Daoy (cell line): ENCODE results near the gene MYO10. TPM values are rescaled to one million over a fixed set of nuclear protein-coding genes. Genes with fewer than 3 reads are reported as not detected.
"Not testable (repeated sequence)": the region's sequence is repeated elsewhere in the genome, so short reads cannot be mapped to it uniquely, and the experiment has no call there.

ENCODE experiments used
- DNase-seq: peaks from one replicate; pipeline ENCODE4 v3.0.0-alpha.2; 2015; ENCODE audit warnings: low read depth
- total RNA-seq: library from RNA; depleted of rRNA; stranded (reverse); fragments of >200 nt; shearing (Covaris generic); gene quantifications from 2 replicates; pipeline ENCODE4 v1.2.3, GENCODE V29; 2014

The MYO10 gene
- total RNA-seq, 1 experiment from 2014 or later = 42.9 TPM

DNA sequence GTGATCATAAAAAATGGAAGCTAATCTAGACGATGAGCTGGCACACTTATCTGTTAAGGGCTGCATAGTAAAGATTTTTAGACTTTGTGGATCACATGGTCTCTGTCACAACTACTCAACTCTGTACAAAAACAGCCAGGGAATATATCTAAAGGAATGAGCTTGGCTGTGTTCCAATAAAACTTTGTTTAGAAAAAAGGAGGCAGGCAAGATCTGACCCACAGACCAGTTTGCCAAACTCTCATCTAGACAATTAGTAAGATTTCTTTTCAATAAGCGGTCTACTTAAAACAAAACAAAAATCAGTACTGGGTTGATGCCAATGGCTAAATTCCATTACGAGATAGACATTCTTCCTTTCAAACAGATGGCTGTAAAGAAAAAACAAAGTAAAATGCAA lies 266.3 kb downstream of the MYO10 start:
- DNase-seq = no peak

DNA sequence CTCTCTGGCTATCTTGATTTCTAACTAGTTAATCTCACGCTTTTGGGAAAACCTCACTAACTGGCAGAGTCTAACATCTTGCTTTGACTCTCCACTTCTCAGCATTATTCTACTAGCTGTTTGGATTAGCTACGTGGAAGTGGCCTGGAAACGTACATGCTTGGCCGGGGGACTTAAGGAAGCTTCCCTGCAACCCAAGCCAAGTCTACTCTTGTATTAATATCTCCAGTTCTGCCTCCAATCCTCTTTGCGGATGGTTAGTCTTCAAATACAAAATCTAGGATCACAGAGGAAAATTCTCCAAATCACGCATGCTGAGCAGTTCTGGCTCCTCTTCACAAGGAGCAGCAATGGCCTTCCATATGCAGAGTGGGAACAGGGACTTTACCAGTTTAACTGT lies 267.5 kb downstream of the MYO10 start:
- no peak for DNase-seq

DNA sequence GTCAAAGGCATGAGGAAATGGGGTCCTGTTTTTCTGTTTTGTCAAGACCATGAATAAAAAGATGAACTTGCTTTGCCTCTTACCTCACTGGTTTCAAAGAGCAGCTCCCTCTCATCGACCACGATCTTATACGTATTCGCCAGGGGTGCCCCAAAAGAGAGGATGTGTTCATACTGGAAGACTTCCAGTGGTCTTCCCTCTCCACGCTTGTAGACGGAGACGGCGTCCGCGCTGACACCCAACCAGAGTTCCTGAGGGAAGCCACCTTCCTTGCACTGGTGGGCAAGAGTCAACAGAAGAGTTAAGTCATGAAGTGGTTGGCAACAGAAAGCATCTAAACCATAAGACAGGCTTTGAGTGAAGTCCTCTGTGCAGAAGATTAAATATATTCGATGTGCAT lies 267.9 kb downstream of the MYO10 start:
- no peak for DNase-seq

DNA sequence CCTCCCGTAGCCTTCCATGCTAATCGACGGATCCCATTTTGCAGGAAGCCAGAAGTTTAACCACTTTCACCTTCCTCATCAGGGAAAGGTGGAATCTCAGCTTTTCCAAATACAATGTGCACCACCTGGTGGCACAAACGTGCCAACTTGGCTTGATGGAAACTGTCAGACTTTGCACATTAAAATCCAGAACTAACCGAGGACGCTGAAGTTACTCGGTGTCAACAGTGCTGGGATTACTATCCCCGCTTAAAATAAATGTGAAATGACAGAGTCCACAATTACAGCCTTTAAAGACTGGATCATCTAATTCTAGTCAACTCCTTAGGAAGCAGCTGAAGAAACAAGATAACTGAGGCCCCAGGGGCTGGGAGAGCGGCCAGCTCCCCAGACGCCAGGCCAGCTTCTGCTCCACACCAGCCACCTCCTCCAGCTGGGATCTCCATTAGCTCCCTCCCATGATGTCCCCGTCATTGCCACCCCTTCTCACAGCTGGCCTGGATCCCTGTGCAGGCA lies 269.1 kb downstream of the MYO10 start:
- DNase-seq = no peak

DNA sequence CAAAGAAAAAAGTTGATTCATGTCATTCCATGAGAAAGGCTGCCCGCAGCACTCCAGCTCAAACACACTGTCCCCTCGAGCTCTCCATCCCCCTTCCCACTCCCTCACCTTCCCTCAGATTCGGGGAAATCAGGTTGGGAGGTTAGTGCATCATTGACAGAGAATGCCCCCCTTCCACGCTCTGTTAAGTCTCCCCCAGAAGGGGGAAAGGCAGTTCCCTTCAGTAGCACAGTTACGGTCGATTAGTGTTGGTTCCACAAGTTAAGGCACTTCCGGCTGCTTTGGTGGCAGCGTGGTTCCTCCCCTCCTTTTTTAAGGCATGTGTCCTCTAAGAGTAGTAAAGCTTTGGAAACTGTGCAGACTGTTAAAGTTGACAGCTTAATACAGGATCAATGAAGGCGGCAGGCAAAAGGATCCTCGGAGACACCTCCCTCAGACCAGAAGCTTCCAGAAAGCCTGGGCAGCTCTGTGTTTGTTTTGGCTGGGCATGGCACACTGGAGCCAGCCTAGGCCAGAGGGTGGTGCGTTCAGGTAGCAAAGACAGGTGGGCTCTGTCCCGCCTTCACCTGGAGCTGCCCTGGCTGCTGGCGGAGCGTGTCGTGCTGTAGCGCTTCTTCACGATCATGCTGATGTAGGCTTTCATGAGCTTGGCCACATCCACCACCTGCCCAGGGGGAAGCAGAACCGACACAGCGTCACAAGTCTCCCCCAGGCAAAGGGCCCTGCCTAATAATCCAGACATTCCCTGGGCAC lies 269.8 kb downstream of the MYO10 start:
- no peak for DNase-seq

DNA sequence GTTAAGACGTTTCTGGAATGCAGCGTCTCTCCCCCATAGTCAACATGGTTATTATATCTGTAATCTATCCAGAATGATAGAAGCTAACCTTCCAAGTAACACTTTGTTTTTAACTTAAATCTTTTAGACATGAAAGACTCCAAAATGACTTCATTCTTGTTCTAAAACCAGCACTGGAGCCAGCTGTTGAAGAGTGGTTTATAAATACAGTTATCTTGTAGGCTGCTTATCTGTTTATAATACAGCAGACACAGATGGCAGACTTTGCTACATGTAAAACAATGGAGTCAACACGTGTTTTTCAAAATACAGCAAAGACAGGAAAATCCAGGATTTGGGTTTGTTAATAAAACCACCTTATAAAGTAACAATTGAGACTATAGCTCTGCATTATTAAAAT lies 270.5 kb downstream of the MYO10 start:
- no peak for DNase-seq

DNA sequence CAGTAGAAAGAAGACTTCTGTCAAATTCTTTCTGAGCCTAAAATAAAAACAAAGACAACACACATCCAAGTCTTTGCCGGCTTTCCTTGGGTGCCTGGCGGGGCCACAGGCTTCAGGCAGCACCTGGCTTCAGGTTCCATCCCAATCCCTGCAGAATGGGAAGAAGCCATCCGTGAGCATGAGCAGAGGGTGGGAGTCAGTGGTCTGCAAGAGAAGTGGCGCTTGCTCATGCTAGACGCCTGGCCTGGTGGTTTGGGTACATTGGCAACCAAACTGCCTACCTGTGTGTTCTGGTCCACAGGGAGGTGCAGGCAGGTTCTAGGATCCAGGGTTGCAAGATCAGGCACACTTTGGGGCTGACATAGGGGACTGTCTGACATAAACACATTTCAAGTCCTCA lies 271.7 kb downstream of the MYO10 start:
- no peak for DNase-seq

DNA sequence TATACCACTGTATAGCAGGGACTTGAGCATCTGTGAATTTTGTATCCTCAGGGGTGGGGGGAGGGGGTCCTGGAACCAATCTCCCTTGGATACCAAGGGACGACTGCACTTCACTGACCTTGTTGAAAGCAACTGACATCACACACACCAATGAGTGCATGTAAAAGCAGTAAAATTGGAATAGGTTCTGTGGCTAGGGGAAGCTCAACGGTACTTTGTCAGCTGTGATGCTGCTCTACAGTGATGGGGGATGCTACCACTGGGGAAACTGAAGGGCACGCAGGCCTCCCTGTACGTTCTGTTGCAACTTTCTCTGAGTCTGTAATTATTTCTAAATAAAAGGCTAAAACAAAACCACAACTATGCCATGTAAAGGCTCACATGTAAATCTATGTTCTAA lies 272.2 kb downstream of the MYO10 start:
- no peak for DNase-seq

DNA sequence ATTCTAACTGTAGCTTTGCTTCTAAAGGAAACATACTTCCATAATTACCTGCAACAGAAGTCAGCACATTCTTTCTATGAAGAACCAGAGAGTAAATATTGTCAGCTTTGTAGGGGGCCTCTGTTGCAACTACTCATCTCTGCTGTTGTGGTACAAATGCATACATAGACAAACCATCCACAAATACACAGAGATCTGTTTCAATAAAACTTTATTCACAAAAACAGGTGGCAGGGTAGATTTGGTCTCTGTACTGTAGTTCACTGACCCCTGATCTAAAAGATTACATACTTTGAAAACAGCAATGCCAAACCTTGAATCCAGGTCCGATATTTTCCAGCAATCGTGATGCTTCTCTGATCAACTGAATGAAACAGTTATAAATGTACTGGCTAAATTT lies 274.4 kb downstream of the MYO10 start:
- DNase-seq = no peak

DNA sequence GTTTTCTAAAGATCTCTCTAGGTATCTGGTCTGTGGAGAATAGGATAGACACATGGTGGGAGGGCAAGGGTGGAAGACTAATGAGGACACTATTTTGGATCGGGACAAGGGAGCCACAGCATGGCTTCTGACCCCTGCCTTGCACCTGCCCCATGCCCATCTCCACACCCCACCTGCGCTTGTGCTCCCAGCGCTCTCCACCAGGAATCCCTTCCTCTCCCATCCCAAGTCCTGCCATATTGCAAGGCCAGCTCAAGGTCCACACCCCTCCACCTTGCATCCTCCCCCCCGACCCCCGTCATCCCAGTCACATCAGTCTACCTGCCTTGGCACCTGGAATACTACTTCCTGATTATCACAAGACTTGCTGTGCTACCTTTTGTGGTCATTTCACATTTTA lies 275.1 kb downstream of the MYO10 start:
- DNase-seq = no peak

DNA sequence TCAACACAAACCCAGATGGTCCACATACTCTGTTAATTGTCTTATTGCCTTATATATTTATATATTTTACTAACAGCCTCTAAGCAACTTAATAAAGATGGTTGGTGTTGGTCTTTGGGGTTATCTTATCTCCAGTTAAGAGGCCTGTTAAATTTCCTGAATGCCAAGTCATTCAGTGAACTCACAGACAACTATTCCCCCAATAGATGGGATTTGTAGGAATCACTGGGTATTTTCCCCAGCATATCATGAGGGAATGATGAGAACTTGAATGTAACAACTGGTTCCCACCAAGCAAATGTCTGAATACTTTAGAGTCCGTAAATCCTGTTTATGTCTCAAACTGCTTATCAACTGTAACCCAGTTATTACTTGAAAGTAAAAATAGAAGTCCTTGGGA lies 276.6 kb downstream of the MYO10 start:
- no peak for DNase-seq

DNA sequence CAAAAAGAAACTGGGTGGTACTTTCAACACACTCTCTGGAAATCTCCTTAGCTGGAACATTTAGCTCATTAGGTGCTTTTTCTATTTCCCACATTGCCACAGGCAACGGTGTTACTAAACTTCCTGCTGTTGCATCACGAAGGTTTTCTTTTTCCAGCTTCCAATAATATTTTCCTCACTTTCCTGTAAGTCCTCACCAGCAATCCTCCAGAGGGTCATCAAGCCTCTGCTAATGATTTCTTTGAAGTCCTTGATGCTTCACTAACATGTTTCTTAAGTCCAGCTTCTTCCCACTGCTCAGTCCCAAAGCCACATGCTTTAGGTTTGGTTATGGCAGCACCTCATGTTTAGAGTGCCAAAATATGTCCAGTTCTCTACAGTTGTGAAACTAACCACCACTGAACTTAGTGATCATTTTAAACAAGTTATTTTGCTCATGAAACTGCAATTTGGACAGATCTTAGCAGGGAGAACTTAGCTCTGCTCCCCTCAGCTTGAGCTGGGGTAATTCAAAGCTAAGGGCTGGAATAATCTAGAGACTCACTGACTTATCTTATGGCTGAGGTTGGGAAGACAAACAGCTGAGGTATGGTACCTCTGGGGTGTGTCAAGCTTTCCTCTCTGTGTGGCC lies 279.4 kb downstream of the MYO10 start:
- no peak for DNase-seq

DNA sequence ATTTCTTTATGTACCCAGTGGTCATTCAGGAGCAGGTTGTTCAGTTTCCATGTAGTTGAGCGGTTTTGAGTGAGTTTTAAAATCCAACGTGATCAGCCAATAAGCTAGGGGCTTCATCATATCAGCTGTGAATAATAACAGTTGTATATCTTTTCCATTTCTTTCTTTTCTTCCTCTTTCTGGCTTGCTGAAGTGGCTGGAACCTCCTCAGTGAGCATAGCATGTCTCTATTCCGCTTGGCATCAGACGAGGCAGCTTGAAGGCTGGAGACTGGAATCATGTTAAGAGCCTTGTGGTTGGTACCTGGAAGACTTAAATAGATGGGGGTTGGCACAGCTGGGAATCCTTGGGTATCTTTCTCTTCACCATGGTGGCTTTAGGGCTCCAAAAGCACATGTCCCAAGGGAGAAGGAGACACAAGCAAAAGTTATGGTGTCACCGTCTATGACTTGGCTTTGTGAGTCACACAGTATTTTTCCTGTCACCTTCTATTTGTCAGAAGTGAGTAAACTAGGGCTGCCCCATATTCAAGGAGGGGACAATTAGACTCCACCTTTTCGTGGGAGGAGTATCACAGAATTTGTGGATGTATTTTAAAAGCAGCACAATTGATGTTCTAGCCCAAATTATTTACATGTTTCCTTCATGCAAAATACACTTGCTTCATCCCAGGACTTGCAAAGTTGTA lies 281.3 kb downstream of the MYO10 start:
- no peak for DNase-seq

DNA sequence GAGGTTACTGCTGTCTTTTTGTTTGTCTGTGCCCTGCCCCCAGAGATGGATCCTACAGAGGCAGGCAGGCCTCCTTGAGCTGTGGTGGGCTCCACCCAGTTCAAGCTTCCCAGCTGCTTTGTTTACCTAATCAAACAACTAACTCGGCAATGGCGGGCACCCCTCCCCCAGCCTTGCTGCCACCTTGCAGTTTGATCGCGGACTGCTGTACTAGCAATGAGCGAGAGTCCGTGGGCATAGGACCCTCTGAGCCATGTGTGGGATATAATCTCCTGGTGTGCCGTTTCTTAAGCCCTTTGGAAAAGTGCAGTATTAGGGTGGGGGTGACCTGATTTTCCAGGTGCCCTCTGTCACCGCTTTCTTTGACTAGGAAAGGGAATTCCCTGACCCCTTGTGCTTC lies 287.3 kb downstream of the MYO10 start:
- not testable (repeated sequence) for DNase-seq

DNA sequence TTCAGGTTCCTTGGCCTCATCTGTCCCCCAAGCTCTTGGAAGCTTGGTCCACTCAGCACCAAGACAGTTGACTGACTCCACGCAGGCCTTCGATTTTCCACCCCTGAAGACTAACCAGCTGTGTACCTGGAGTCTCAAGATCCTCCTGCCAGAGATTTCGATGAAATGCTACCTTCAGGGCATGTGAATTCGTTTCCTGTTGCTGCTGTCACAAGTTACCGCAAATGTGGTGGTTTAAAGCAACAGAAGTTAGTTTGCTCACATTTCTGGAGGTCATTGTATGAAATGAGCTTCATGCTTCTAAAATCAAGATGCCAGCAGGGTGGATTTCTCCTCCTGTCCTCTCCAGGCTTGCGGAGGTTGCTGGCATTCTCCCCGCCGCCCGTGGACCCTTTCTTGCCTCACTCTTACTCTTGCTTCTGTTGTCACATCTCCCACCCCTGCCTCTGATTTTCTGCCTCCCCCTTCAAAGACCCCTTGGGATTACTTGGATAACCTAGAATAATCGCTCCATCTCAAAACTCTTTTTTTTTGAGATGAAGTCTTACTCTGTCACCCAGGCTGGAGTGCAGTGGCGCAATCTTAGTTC lies 291.7 kb downstream of the MYO10 start:
- DNase-seq = no peak

DNA sequence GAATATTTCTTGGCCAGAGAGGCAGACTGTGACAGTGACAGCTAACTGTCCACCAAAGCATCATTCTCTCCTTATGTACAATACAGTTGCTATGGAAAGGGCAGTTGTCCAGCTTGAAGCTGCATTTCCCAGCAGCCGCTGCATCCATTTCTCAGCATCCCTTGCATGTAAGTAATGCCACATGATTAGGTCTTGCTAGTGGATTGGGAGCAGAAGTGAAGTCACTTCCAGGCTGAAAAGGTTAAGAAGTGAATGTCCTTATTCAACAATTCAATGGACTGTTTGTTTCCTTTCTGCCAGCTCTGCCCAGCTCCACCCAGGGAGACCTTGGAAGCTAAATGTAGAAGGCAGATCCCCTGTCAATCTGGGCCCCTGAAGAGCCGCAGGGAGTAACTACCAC lies 293.2 kb downstream of the MYO10 start:
- DNase-seq = no peak

DNA sequence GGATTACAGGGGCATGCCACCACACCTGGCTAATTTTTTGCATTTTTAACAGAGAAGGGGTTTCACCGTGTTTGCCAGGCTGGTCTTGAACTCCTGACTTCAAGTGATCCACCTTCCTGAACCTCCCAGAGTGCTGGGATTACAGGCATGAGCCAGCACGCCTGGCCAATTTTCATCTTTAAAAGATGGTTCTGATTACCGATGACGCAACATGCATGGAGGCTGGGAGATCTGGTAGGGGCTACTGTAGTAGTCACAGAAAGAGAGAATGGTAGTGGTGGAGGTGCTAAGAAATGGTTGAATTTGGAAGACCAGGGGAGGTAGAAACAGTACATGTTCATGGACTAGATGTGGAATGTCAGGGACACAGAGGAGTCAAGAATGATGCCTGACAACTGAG lies 296.9 kb downstream of the MYO10 start:
- no peak for DNase-seq

DNA sequence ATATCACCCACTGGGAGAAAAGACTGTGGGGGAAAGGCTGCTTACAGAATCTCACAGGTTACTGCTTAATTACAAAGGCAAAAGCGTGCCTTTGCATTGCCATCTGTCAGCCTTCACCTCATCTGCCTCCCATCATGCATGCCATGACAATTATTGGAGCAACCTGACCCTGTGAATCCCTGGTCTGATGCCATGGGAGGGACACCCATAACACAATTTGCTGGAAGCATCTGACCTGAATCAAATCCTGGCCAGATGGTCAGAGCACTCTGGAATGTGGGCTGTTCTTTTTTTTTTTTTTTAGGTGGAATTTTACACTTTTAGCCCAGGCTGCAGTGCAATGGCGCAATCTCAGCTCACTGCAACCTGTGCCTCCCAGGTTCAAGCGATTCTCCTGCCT lies 307.7 kb downstream of the MYO10 start:
- no peak for DNase-seq

DNA sequence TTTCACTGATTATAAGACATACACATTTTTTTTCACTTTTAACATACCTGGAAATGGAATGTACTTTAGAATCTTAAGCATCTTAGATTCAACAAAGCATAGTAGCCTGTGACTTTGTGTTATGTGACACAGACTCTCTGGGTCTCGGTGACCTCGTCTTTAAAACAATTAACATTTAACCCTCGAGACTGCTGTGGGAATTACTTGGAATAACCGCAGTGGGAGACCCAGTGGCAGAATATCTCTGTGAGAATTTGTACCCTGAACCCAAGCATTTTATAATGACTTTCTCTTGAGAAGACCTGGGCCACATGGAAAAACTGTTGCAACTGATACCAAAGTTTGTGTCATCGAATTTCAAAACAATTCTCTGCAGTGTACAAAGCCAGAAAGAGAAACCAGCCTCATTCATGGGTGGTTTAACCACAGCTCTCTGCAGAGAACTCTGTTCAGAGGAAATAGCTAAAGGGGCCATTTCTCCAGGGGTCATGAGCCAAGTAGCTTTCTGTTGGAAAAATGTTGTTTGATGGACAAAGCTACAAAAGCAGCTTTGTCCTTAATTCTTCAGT lies 309.3 kb downstream of the MYO10 start:
- no peak for DNase-seq

DNA sequence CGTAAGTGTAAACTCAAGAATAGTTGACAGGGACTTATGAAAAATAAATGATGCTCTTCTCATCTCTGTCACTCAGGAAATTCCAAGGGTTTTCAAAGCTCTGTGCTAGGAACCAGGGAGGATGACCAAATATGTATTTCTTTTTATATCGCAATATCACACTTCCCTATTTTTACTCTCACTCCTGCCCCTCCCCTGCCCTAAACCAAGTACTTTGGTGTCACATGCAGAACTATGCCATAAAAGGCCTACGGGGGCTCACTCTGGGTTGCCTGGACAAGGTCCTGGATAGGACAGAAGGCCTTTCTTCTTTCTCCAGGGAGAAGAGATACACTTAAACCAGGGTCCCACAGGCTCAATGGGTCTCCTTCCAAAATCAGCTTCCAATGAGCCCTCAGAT lies 311.0 kb downstream of the MYO10 start:
- no peak for DNase-seq

DNA sequence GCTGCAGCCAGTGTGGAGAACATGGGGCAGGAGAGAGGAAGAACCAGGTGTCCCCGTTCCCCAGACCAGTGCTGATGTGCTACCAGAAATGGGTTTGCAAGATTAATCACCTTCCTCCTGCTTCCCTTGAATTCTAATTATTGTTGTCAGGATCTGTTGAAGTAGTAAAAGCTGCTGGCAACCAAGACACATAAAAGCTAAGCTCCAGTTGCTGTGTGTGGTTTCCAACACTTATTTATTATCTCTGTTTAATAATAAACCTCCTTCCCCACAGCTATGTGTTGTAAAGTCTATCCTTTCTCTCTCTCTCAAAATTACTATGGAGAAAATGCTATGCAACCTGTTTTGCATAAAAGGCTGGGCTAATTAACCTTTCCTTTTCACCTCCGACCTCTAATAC lies 317.0 kb downstream of the MYO10 start:
- DNase-seq = no peak
